Measurements from ENCODE around the gene PRKCG. TPM values are rescaled to one million over a fixed set of nuclear protein-coding genes. Genes with fewer than 3 reads are reported as not detected.

Gene PRKCG
- total RNA-seq, 1 donor from 2014 or later: not detected

GRCh38 chr19:53872762-53873161, 9.2 kb upstream of the PRKCG start:
- ATAC-seq: no peak

GRCh38 chr19:53873773-53874605, 8.0 kb upstream of the PRKCG start:
- no peak for ATAC-seq

GRCh38 chr19:53874606-53874990, 7.4 kb upstream of the PRKCG start:
- no peak for ATAC-seq

GRCh38 chr19:53875602-53876325, 6.2 kb upstream of the PRKCG start:
- ATAC-seq: no peak

- ATAC-seq: no peak
Measured at GRCh38 chr19:53876651-53877224, 5.3 kb upstream of the PRKCG start.

- no peak for ATAC-seq
Measured at GRCh38 chr19:53877361-53877766, 4.6 kb upstream of the PRKCG start.

GRCh38 chr19:53878776-53879139, 3.2 kb upstream of the PRKCG start:
- ATAC-seq: no peak

GRCh38 chr19:53879140-53880081, 2.6 kb upstream of the PRKCG start:
- ATAC-seq: peak; percentile 92

GRCh38 chr19:53880711-53881481, 1.1 kb upstream of the PRKCG start:
- no peak for ATAC-seq

- ATAC-seq: no peak
Measured at GRCh38 chr19:53882391-53883050, 524 bp downstream of the PRKCG start.

GRCh38 chr19:53883231-53883661, 1.2 kb downstream of the PRKCG start:
- no peak for ATAC-seq

GRCh38 chr19:53883741-53884140, 1.7 kb downstream of the PRKCG start:
- ATAC-seq: no peak

- ATAC-seq: no peak
Measured at GRCh38 chr19:53884256-53884655, 2.3 kb downstream of the PRKCG start.

GRCh38 chr19:53885036-53885435, 3.0 kb downstream of the PRKCG start:
- no peak for ATAC-seq

- ATAC-seq: no peak
Measured at GRCh38 chr19:53892301-53892980, 10.4 kb downstream of the PRKCG start.

- no peak for ATAC-seq
Measured at GRCh38 chr19:53892981-53893325, 11.0 kb downstream of the PRKCG start.

- ATAC-seq: no peak
Measured at GRCh38 chr19:53894707-53895106, 12.7 kb downstream of the PRKCG start.

GRCh38 chr19:53896682-53897081, 14.7 kb downstream of the PRKCG start:
- no peak for ATAC-seq

GRCh38 chr19:53897459-53897858, 15.5 kb downstream of the PRKCG start:
- no peak for ATAC-seq

GRCh38 chr19:53898166-53898565, 16.2 kb downstream of the PRKCG start:
- no peak for ATAC-seq
